Suprapubic skin (tissue), 4 donors: Measurements from ENCODE around the gene ARID5B. TPM values are rescaled to one million over a fixed set of nuclear protein-coding genes. Genes with fewer than 3 reads are reported as not detected.

Experiments
- DNase-seq, 2 donors: peaks; one replicate each; pipeline ENCODE4 v3.0.0-alpha.2; 2019; ENCODE audit warnings: low spot score in 2 of 2
- H3K27ac ChIP-seq: fragments of 200-600 bp; sonication (generic); one replicate; pipeline ENCODE4 v1.5.1; 2019
- H3K27me3 ChIP-seq: fragments of 200-600 bp; sonication (generic); one replicate; pipeline ENCODE4 v1.5.1; 2019
- H3K36me3 ChIP-seq: fragments of 200-600 bp; sonication (generic); one replicate; pipeline ENCODE4 v1.5.1; 2019
- H3K4me1 ChIP-seq: fragments of 200-600 bp; sonication (generic); one replicate; pipeline ENCODE4 v1.5.1; 2019
- H3K4me3 ChIP-seq: fragments of 200-600 bp; sonication (generic); one replicate; pipeline ENCODE4 v1.5.1; 2019; ENCODE audit warnings: mild to moderate bottlenecking
- H3K9me3 ChIP-seq: fragments of 200-600 bp; sonication (generic); one replicate; pipeline ENCODE4 v1.5.1; 2019
- EP300 ChIP-seq: sonication (generic); formaldehyde crosslinking; IDR thresholded peaks from one replicate; pipeline ENCODE4 v1.6.1; 2017; ENCODE audit warnings: antibody characterized with exemption
- POLR2A ChIP-seq, 2 donors: fragments of 450-650 bp; IDR thresholded peaks; one replicate each; pipeline ENCODE4 v1.6.1; 2017; ENCODE audit warnings: antibody characterized with exemption in 2 of 2, mild to moderate bottlenecking in 2 of 2, moderate library complexity in 2 of 2
- POLR2AphosphoS5 ChIP-seq, 3 donors: sonication (generic); formaldehyde crosslinking; IDR thresholded peaks; one replicate each; pipeline ENCODE4 v1.6.1; 2017; ENCODE audit warnings: antibody characterized with exemption in 3 of 3
- WGBS: methylation state at CpG from one replicate; pipeline ENCODE4 v1.1.5; 2018; 5-methylcytosine and 5-hydroxymethylcytosine counted together
- total RNA-seq, 4 donors: library from RNA; depleted of rRNA; stranded (reverse); fragments of >200 nt; gene quantifications; one replicate each; pipeline ENCODE4 v1.1.0, GENCODE V29; 2016
- TF ChIP-seq, protein P1 (sequence below), 2 donors: fragments of 200-600 bp in 1 of 2; fragments of 450-650 bp in 1 of 2; sonication (generic) in 1 of 2; IDR thresholded peaks; one replicate each; pipeline ENCODE4 v1.5.1; 2016 to 2019; ENCODE audit warnings: antibody characterized with exemption in 2 of 2, mild to moderate bottlenecking in 1 of 2, moderate library complexity in 1 of 2

The ARID5B gene
- total RNA-seq, 4 donors from 2014 or later = 45.4 to 75.2 (median 71.9) TPM

- DNase-seq = no peak
- Histone ChIP-seq H3K27ac (no peak overlapping the region), H3K4me3 (no peak overlapping the region), H3K27me3 (no peaks in the 10 kb centered on the region), H3K4me1 (no peaks in the 10 kb centered on the region), H3K9me3 (no peaks in the 10 kb centered on the region), H3K36me3 (peaks cover 3% of the 10 kb centered on the region)
- TF ChIP-seq POLR2AphosphoS5 (IDR thresholded peaks at IDR 0.05) = no peak
- no peak for TF ChIP-seq EP300
- no peak for TF ChIP-seq POLR2A (IDR thresholded peaks at IDR 0.05)
- TF ChIP-seq, protein P1, sequence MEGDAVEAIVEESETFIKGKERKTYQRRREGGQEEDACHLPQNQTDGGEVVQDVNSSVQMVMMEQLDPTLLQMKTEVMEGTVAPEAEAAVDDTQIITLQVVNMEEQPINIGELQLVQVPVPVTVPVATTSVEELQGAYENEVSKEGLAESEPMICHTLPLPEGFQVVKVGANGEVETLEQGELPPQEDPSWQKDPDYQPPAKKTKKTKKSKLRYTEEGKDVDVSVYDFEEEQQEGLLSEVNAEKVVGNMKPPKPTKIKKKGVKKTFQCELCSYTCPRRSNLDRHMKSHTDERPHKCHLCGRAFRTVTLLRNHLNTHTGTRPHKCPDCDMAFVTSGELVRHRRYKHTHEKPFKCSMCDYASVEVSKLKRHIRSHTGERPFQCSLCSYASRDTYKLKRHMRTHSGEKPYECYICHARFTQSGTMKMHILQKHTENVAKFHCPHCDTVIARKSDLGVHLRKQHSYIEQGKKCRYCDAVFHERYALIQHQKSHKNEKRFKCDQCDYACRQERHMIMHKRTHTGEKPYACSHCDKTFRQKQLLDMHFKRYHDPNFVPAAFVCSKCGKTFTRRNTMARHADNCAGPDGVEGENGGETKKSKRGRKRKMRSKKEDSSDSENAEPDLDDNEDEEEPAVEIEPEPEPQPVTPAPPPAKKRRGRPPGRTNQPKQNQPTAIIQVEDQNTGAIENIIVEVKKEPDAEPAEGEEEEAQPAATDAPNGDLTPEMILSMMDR (IDR thresholded peaks at IDR 0.05) = no peak
- 85% methylated on average over 5 of the region's 5 CpGs for WGBS
Measured at GRCh38 chr10:61952028-61952674, 50.7 kb downstream of the ARID5B start.

- TF ChIP-seq EP300 (no peak), POLR2AphosphoS5 (IDR thresholded peaks at IDR 0.05) (no peak), POLR2A (IDR thresholded peaks at IDR 0.05) (no peak)
- TF ChIP-seq, protein P1 (IDR thresholded peaks at IDR 0.05) = no peak
- 92% methylated on average over 2 of the region's 2 CpGs for WGBS
- DNase-seq = no peak
- Histone ChIP-seq H3K27me3 (no peaks in the 10 kb centered on the region), H3K4me3 (no peak overlapping the region), H3K27ac (no peak overlapping the region), H3K36me3 (peaks cover 3% of the 10 kb centered on the region), H3K4me1 (no peaks in the 10 kb centered on the region), H3K9me3 (no peaks in the 10 kb centered on the region)
Measured at GRCh38 chr10:61953183-61953582, 51.7 kb downstream of the ARID5B start.

DNA sequence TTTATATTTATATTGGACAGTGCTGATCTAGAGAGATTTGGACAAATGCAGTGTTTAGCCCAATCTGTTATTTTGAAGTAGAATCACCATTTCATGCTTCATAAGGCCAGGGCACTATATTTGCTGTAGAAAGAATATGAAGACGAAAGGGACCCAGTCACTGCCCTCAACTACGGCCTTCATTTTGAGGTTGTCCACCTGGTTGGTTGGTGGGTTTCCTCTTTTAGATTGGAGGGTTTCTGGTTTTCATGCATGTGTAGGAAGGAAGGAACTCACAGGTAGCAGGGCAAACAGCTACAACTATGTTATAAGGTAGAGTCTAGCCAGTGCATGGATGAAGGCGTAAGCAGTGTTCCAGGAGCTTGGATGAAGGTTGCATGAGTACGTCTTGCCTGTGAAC, 56.3 kb downstream of the ARID5B start:
- no peak for TF ChIP-seq POLR2A (IDR thresholded peaks at IDR 0.05)
- no peak for TF ChIP-seq EP300
- TF ChIP-seq, protein P1 (IDR thresholded peaks at IDR 0.05) = no peak
- TF ChIP-seq POLR2AphosphoS5 (IDR thresholded peaks at IDR 0.05) = no peak
- no peak overlapping the region for H3K27ac ChIP-seq
- no peaks in the 10 kb centered on the region for H3K4me1 ChIP-seq
- no peak for DNase-seq
- H3K36me3 ChIP-seq = no peaks in the 10 kb centered on the region
- H3K9me3 ChIP-seq = no peaks in the 10 kb centered on the region
- H3K4me3 ChIP-seq = no peak overlapping the region
- WGBS = 94% methylated on average over 4 of the region's 4 CpGs
- H3K27me3 ChIP-seq = no peaks in the 10 kb centered on the region

DNA sequence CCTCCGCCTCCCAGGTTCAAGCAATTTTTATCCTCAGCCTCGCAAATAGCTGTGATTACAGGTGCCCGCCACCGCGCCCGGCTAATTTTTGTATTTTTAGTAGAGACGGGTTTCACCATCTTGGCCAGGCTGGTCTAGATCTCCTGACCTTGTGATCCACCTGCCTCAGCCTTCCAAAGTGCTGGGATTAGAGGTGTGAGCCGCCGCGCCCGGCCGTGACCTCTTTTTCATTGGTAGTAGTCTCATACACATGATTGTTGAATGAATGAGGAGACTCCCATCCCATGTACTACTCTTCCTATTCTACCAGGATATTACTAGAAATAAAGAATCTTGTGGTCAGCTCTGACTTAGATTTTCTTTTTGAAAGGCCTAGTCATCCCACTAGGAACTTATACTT, 56.8 kb downstream of the ARID5B start:
- no peaks in the 10 kb centered on the region for H3K4me1 ChIP-seq
- no peaks in the 10 kb centered on the region for H3K36me3 ChIP-seq
- DNase-seq = no peak
- WGBS = 97% methylated on average over 12 of the region's 12 CpGs
- no peak overlapping the region for H3K27ac ChIP-seq
- no peak overlapping the region for H3K4me3 ChIP-seq
- H3K27me3 ChIP-seq = no peaks in the 10 kb centered on the region
- TF ChIP-seq EP300 = no peak
- no peak for TF ChIP-seq POLR2AphosphoS5 (IDR thresholded peaks at IDR 0.05)
- TF ChIP-seq, protein P1 (IDR thresholded peaks at IDR 0.05) = no peak
- no peak for TF ChIP-seq POLR2A (IDR thresholded peaks at IDR 0.05)
- H3K9me3 ChIP-seq = no peaks in the 10 kb centered on the region

DNA sequence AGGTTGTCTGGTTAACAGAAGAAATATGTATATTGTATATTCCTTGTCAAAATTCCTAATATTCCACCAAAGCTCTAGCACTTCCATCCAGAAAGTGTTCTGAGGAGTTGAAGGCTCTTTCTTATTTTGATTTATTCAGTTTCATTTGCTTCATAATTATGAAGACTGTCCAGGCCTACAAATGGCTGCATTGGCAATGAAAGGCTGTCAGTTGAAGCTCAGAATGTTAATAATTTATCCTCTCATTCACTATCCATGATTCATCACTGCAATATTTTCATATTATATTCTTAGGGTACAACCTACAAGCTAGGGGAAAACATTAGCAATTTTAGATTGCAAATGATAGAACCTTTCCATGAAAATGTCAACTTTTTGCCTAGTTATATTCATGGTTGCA, 57.3 kb downstream of the ARID5B start:
- Histone ChIP-seq H3K4me3 (no peak overlapping the region), H3K9me3 (no peaks in the 10 kb centered on the region), H3K36me3 (no peaks in the 10 kb centered on the region), H3K4me1 (no peaks in the 10 kb centered on the region), H3K27me3 (no peaks in the 10 kb centered on the region), H3K27ac (no peak overlapping the region)
- TF ChIP-seq POLR2AphosphoS5 (IDR thresholded peaks at IDR 0.05) = no peak
- no peak for TF ChIP-seq EP300
- TF ChIP-seq POLR2A (IDR thresholded peaks at IDR 0.05) = no peak
- TF ChIP-seq, protein P1 (IDR thresholded peaks at IDR 0.05) = no peak
- no peak for DNase-seq
